HepG2 (cell line): Measurements from ENCODE around the gene TCEA3. TPM values are rescaled to one million over a fixed set of nuclear protein-coding genes. Genes with fewer than 3 reads are reported as not detected.

Experiments used
- ATAC-seq: fragments of 200-7000 bp; cut with Tn5 transposase; 3 replicates; pipeline ENCODE4 v1.9.1; 2020; ENCODE audit warnings: mild to moderate bottlenecking, moderate library complexity
- BruUV-seq: library from RNA; stranded (reverse); fragments of 400-500 nt; replicated peaks from 2 replicates; lab custom pipeline; 2021; lab: Mats Ljungman, UMichigan
- CTCF ChIA-PET: fragments of 300-600 bp; formaldehyde crosslinking; extraction: SDS; loops from one replicate; lab custom pipeline; 2021; ENCODE audit warnings: low total read pairs, inconsistent platforms, low intra/inter-chr PET ratio; lab: Yijun Ruan, JAX
- POLR2A ChIA-PET: fragments of 350-600 bp; sonication (Branson Sonifier 250); formaldehyde crosslinking; loops from one replicate; lab custom pipeline; 2020; ENCODE audit warnings: antibody characterized with exemption, inconsistent platforms; lab: Yijun Ruan, JAX
- DNase-seq: peaks from one replicate; pipeline ENCODE4 v3.0.0-alpha.2; 2015; ENCODE audit warnings: low spot score
- FAIRE-seq: peaks from 3 replicates; lab custom pipeline; 2011; peaks lifted over from hg19 to GRCh38; lab: Jason Lieb, UNC
- H2AFZ ChIP-seq: one replicate; pipeline ENCODE4 v1.6.1; 2011; ENCODE audit warnings: low read length, inconsistent platforms
- H3K27ac ChIP-seq: fragments of 300-600 bp; 3 replicates; pipeline ENCODE4 v1.8.0; 2011; ENCODE audit warnings: mixed run types, mild to moderate bottlenecking, mixed read lengths, low read length, inconsistent platforms; ENCODE audit not compliant: insufficient read depth; ENCODE audit errors: extremely low read length
- H3K27me3 ChIP-seq, 2 experiments: fragments of 200-600 bp in 1 of 2; 2 replicates in 1 of 2; 3 replicates in 1 of 2; pipeline versions ENCODE4 v1.6.0 to v1.8.0; 2011; ENCODE audit warnings: low read length in 2 of 2, mild to moderate bottlenecking in 2 of 2, moderate library complexity in 2 of 2, inconsistent platforms in 1 of 2; ENCODE audit not compliant: insufficient read depth in 2 of 2, control insufficient read depth in 1 of 2
- H3K36me3 ChIP-seq, 2 experiments: fragments of 200-600 bp in 1 of 2; replicated peaks in 1 of 2; 2 replicates in 1 of 2; 3 replicates in 1 of 2; pipeline versions ENCODE4 v1.5.1 to v1.8.0; 2011; ENCODE audit warnings: low read length in 2 of 2, inconsistent platforms in 1 of 2; ENCODE audit not compliant: insufficient read depth in 2 of 2, control insufficient read depth in 1 of 2
- H3K4me1 ChIP-seq: 2 replicates; pipeline ENCODE4 v1.5.1; 2012; ENCODE audit warnings: low read length, inconsistent platforms; ENCODE audit not compliant: insufficient read depth
- H3K4me2 ChIP-seq: 2 replicates; pipeline ENCODE4 v1.6.0; 2011; ENCODE audit warnings: low read depth, low read length, inconsistent platforms
- H3K4me3 ChIP-seq, 3 experiments: fragments of 200-600 bp in 1 of 3; sonication (generic), shearing (Covaris generic) in 1 of 3; replicated peaks in 1 of 3; 2 replicates each; pipeline ENCODE4 v1.5.1; 2011 to 2016; ENCODE audit warnings: low read length in 3 of 3, inconsistent platforms in 2 of 3, low read depth in 2 of 3, mild to moderate bottlenecking in 2 of 3, control low read depth in 1 of 3, mixed read lengths in 1 of 3; ENCODE audit not compliant: insufficient read depth in 1 of 3
- H3K79me2 ChIP-seq: one replicate; pipeline ENCODE4 v1.6.1; 2011; ENCODE audit warnings: low read length, inconsistent platforms; ENCODE audit not compliant: insufficient read depth
- H3K9ac ChIP-seq: 2 replicates; pipeline ENCODE4 v1.6.0; 2011; ENCODE audit warnings: mild to moderate bottlenecking, low read depth, low read length, inconsistent platforms; ENCODE audit not compliant: insufficient read depth
- H3K9me3 ChIP-seq: 2 replicates; pipeline ENCODE4 v1.5.1; 2012; ENCODE audit warnings: mild to moderate bottlenecking, low read length
- H4K20me1 ChIP-seq: 2 replicates; pipeline ENCODE4 v1.6.0; 2011; ENCODE audit warnings: inconsistent platforms, mild to moderate bottlenecking, low read length, moderate library complexity; ENCODE audit not compliant: insufficient read depth
- ATRX ChIP-seq: sonication (generic); formaldehyde crosslinking; IDR thresholded peaks from 2 replicates; pipeline ENCODE4 v1.4.0; 2020; ENCODE audit warnings: missing genetic modification reagents, borderline replicate concordance
- HNF4G ChIP-seq, 2 experiments: sonication (generic) in 1 of 2; formaldehyde crosslinking in 1 of 2; IDR thresholded peaks; 2 replicates each; pipeline versions ENCODE4 v1.4.0 to v1.6.1; 2011 to 2020; ENCODE audit warnings: borderline replicate concordance in 2 of 2, low read depth in 2 of 2, mild to moderate bottlenecking in 2 of 2, low read length in 1 of 2, missing genetic modification reagents in 1 of 2, moderate library complexity in 1 of 2
- KDM2A ChIP-seq: sonication (generic); formaldehyde crosslinking; IDR thresholded peaks from 2 replicates; pipeline ENCODE4 v1.4.0; 2020; ENCODE audit warnings: low read depth, missing genetic modification reagents, borderline replicate concordance
- MIER3 ChIP-seq: IDR thresholded peaks from 2 replicates; pipeline ENCODE4 v1.6.1; 2016; ENCODE audit warnings: missing compliant biosample characterization, borderline replicate concordance
- NFRKB ChIP-seq: fragments of 450-650 bp; IDR thresholded peaks from 2 replicates; pipeline ENCODE4 v1.6.1; 2017
- PTBP1 ChIP-seq: fragments of 200-400 bp; formaldehyde crosslinking; IDR thresholded peaks from 2 replicates; pipeline ENCODE4 v1.6.1; 2018; ENCODE audit warnings: low read length, low read depth; ENCODE audit not compliant: poor library complexity, severe bottlenecking
- ZNF274 ChIP-seq: sonication (generic); formaldehyde crosslinking; IDR thresholded peaks from 2 replicates; pipeline ENCODE4 v1.5.1; 2020; ENCODE audit warnings: mild to moderate bottlenecking, missing genetic modification reagents
- ZNF296 ChIP-seq: sonication (generic); formaldehyde crosslinking; conservative IDR thresholded peaks from 2 replicates; pipeline ENCODE4 v1.5.0; 2020; ENCODE audit warnings: mild to moderate bottlenecking, missing genetic modification reagents
- ZNF629 ChIP-seq: sonication (generic); formaldehyde crosslinking; conservative IDR thresholded peaks from 2 replicates; pipeline ENCODE4 v1.5.0; 2020; ENCODE audit warnings: missing genetic modification reagents
- WGBS: methylation state at CpG from one replicate; pipeline ENCODE4 v1.1.6; 2017; ENCODE audit warnings: low lambda C conversion rate; 5-methylcytosine and 5-hydroxymethylcytosine counted together
- in situ Hi-C: cut with HindIII; loops from 2 replicates; pipeline ENCODE4 v1.10.0; 2017; ENCODE audit warnings: low pct_unique_long_range_greater_than_20kb; ENCODE audit not compliant: extremely low pct_ligation_motif_present
- intact Hi-C: fragments of 100-400 bp; cut with micrococcal nuclease; formaldehyde crosslinking; loops from one replicate; pipeline ENCODE4 v1.10.0; 2022; ENCODE audit not compliant: unreplicated experiment
- polyA plus RNA-seq, 8 experiments: library from polyadenylated mRNA; depleted of rRNA in 3 of 8; stranded (reverse) in 7 of 8; unstranded in 1 of 8; fragments of >200 nt; fragmentation: Illumina TruSeq in 4 of 8; extraction: Trizol in 4 of 8; gene quantifications; 2 replicates each; pipeline versions ENCODE4 v1.2.1 to v1.2.3, GENCODE V29; 2011 to 2016; ENCODE audit warnings: low read depth in 4 of 8, missing spikeins in 1 of 8, mixed read lengths in 1 of 8; ENCODE audit not compliant: insufficient read depth in 1 of 8
- total RNA-seq, 5 experiments: library from RNA; depleted of rRNA; stranded (reverse); fragments of >200 nt; fragmentation: Illumina TruSeq; extraction: Trizol; gene quantifications; 2 replicates each; pipeline ENCODE4 v1.2.3, GENCODE V29; 2016; ENCODE audit warnings: low read depth in 1 of 5
- TF ChIP-seq, protein P1 (sequence below): sonication (generic); formaldehyde crosslinking; IDR thresholded peaks from 2 replicates; pipeline ENCODE4 v1.5.0; 2020; ENCODE audit warnings: missing genetic modification reagents

The TCEA3 gene
- total and polyA plus RNA-seq, 2 of the 13 experiments (the other 11 are each of a cell fraction or from before 2014, with no cell fraction given), result 55.5 to 84.6 TPM

DNA sequence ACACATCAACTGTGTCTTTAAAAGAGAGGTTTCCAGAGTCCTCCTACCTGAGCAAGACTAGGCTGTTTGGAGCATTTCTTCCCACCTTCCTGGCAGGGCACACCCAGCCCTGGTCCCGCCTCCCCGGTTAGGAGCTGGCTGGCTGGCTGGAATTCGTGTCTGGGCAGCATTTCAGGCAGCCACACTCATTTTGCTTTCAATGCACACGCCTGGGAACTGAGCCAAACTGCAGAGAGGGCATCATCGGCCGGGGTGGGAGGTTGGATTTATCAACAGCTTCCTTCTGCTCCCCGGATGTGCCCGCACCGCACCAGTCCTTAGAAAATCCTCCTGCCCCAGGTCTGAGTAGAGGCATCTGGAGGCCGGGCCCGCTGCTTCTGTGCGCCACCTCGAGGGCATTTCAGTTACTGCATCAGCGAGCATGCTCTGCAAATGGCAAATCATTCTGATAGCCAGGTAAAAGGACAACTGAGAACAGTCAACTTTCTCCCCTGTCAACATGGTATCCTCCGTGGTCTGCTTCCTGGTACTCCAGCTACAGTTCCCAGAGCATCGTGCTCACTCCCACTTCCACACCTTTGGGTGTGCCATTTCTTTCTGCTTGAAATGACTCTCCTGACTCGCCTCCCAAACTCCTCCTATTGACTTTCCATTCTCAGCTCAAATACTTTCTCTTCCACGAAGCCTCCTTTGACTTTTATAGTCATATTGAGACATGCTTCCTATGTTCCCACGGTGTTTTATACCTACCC, 20.6 kb downstream of the TCEA3 start (continued):
- TF ChIP-seq ZNF274 (CRISPR knock-in tag) (0 out of 2 replicates have a peak, but pooled peaks have one; percentile 50), HNF4G (IDR thresholded peaks at IDR 0.05; ENCODE audit: borderline replicate concordance, low read depth, low read length) (no peak), HNF4G (CRISPR knock-in tag; IDR thresholded peaks at IDR 0.05; ENCODE audit: borderline replicate concordance, low read depth) (no peak), KDM2A (CRISPR knock-in tag) (peak; percentile 57; the same call in 1 of the 2 replicates)
- TF ChIP-seq, protein P1, sequence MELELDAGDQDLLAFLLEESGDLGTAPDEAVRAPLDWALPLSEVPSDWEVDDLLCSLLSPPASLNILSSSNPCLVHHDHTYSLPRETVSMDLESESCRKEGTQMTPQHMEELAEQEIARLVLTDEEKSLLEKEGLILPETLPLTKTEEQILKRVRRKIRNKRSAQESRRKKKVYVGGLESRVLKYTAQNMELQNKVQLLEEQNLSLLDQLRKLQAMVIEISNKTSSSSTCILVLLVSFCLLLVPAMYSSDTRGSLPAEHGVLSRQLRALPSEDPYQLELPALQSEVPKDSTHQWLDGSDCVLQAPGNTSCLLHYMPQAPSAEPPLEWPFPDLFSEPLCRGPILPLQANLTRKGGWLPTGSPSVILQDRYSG (CRISPR knock-in tag), result no peak

DNA sequence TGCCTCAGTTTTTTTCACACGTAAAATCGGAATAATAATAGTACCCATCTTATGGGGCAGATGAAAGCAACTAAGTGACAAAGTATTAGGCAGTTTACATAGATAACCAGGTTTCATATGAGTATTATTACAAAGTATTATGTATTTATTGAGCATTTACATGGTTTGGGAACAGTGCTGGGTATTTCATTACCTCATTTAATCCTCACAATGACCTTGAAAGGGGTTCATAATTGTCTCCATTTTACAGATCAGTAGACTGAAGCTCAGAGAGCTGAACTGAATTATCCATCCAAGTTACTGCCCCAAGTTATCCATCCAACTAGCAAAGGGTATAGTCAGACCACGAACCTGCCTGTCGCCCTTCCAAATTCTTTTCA, 21.2 kb downstream of the TCEA3 start:
- BruUV-seq, result no TSS peak
- H4K20me1 ChIP-seq, result no peaks in the 10 kb centered on the region
- H3K4me3 ChIP-seq, result no peak overlapping the region
- POLR2A ChIA-PET, result interaction anchor here (1.4 kb wide), 1 partner anchor 35 kb away, joined by 4 read pairs; no protein-coding TSS in a partner anchor
- H3K4me2 ChIP-seq, result no peak overlapping the region
- 98% methylated on average over 4 of the region's 4 CpGs for WGBS
- H3K36me3 ChIP-seq, result peaks cover 15 to 78% of the 10 kb centered on the region in 2 experiments
- H3K27ac ChIP-seq, result no peak overlapping the region
- CTCF ChIA-PET, result interaction anchor here (1.1 kb wide), 1 partner anchor 426 kb away, joined by 4 read pairs; no protein-coding TSS in a partner anchor
- TF ChIP-seq ATRX (CRISPR knock-in tag), result no peak
- TF ChIP-seq PTBP1, result no peak
- no peak for TF ChIP-seq ZNF296
- TF ChIP-seq MIER3, result no peak
- no peak for TF ChIP-seq NFRKB
- 0 out of 2 replicates have a peak, but pooled peaks have one; percentile 22 for TF ChIP-seq ZNF629
- H3K9me3 ChIP-seq, result no peaks in the 10 kb centered on the region
- H3K79me2 ChIP-seq, result no peaks in the 10 kb centered on the region
- FAIRE-seq (no peak), ATAC-seq (no peak), DNase-seq (no peak)
- in situ Hi-C loops, result no loop called here
- intact Hi-C loops, result loop anchor here (1.0 kb wide), 1 partner anchor 34 kb away; the partner anchor contains the start of gene ZNF436
- no peaks in the 10 kb centered on the region for H3K4me1 ChIP-seq
- H3K9ac ChIP-seq, result no peak overlapping the region
- H3K27me3 ChIP-seq, result no peaks in the 10 kb centered on the region
- H2AFZ ChIP-seq, result no peak overlapping the region
